Neural progenitor cell (in vitro differentiated cells): Measurements from ENCODE around the gene UGGT2. TPM values are rescaled to one million over a fixed set of nuclear protein-coding genes. Genes with fewer than 3 reads are reported as not detected.
"Not testable (repeated sequence)": the region's sequence is repeated elsewhere in the genome, so short reads cannot be mapped to it uniquely, and the experiment has no call there.

Experiments
- DNase-seq: peaks from one replicate; pipeline ENCODE4 v3.0.0-alpha.2; 2016; ENCODE audit warnings: low spot score
- H2AFZ ChIP-seq: fragments of 200-600 bp; sonication (generic); replicated peaks from 2 replicates; pipeline ENCODE4 v1.6.1; 2016; ENCODE audit warnings: antibody characterized with exemption
- H3F3A ChIP-seq: fragments of 200-600 bp; sonication (generic); 2 replicates; pipeline ENCODE4 v1.6.1; 2016; ENCODE audit warnings: antibody characterized with exemption, low read depth
- H3K27ac ChIP-seq: fragments of 200-600 bp; sonication (generic); 2 replicates; pipeline ENCODE4 v1.5.1; 2016; ENCODE audit warnings: mild to moderate bottlenecking
- H3K27me3 ChIP-seq: fragments of 200-600 bp; sonication (generic); 2 replicates; pipeline ENCODE4 v1.6.1; 2016; ENCODE audit warnings: mild to moderate bottlenecking, moderate library complexity
- H3K36me3 ChIP-seq: fragments of 200-600 bp; sonication (generic); 2 replicates; pipeline ENCODE4 v1.5.1; 2016
- H3K4me1 ChIP-seq: fragments of 200-600 bp; sonication (generic); 2 replicates; pipeline ENCODE4 v1.6.1; 2016; ENCODE audit warnings: mixed run types
- H3K4me2 ChIP-seq: fragments of 200-600 bp; sonication (generic); 2 replicates; pipeline ENCODE4 v1.6.1; 2016
- H3K4me3 ChIP-seq: fragments of 200-600 bp; sonication (generic); 2 replicates; pipeline ENCODE4 v1.5.1; 2016
- H3K79me2 ChIP-seq: fragments of 200-600 bp; sonication (generic); 2 replicates; pipeline ENCODE4 v1.6.1; 2016; ENCODE audit warnings: low read depth
- H3K9ac ChIP-seq: fragments of 200-600 bp; sonication (generic); 2 replicates; pipeline ENCODE4 v1.6.1; 2016
- H3K9me3 ChIP-seq: fragments of 200-600 bp; sonication (generic); 2 replicates; pipeline ENCODE4 v1.5.1; 2016; ENCODE audit warnings: low read depth
- H4K20me1 ChIP-seq: fragments of 200-600 bp; sonication (generic); 2 replicates; pipeline ENCODE4 v1.6.1; 2016; ENCODE audit warnings: low read depth
- H3K27ac Mint-ChIP-seq: 3 replicates; pipeline ENCODE4 v1.8.0; 2021; ENCODE audit warnings: mixed read lengths
- H3K27me3 Mint-ChIP-seq: 2 replicates; pipeline ENCODE4 v1.8.0; 2022; ENCODE audit warnings: low read depth, mild to moderate bottlenecking, inconsistent platforms, moderate library complexity, mixed read lengths; ENCODE audit not compliant: insufficient read depth
- H3K36me3 Mint-ChIP-seq: 3 replicates; pipeline ENCODE4 v1.8.0; 2021; ENCODE audit warnings: mixed read lengths
- H3K4me1 Mint-ChIP-seq: 3 replicates; pipeline ENCODE4 v1.8.0; 2021; ENCODE audit warnings: mixed read lengths
- H3K4me3 Mint-ChIP-seq: 3 replicates; pipeline ENCODE4 v1.8.0; 2021; ENCODE audit warnings: mild to moderate bottlenecking, moderate library complexity, mixed read lengths
- H3K9me3 Mint-ChIP-seq: 3 replicates; pipeline ENCODE4 v1.8.0; 2020; ENCODE audit warnings: mixed read lengths
- CTCF ChIP-seq: fragments of 200-600 bp; sonication (generic); IDR thresholded peaks from 2 replicates; pipeline ENCODE4 v1.5.1; 2017; ENCODE audit warnings: antibody characterized with exemption, mild to moderate bottlenecking
- EZH2 ChIP-seq: fragments of 200-600 bp; sonication (generic); IDR thresholded peaks from 2 replicates; pipeline ENCODE4 v1.6.1; 2017; ENCODE audit warnings: antibody characterized with exemption, mild to moderate bottlenecking, moderate library complexity
- EZH2phosphoT487 ChIP-seq: fragments of 200-600 bp; sonication (generic); IDR thresholded peaks from 2 replicates; pipeline ENCODE4 v1.6.1; 2017; ENCODE audit warnings: antibody characterized with exemption
- total RNA-seq: library from RNA; depleted of rRNA; stranded (reverse); fragments of >200 nt; gene quantifications from 2 replicates; pipeline ENCODE4 v1.2.3, GENCODE V29; 2015; ENCODE audit warnings: low replicate concordance

UGGT2 gene
- total RNA-seq, 1 donor from 2014 or later = 70.4 TPM

- Histone ChIP-seq H4K20me1 (no peaks in the 10 kb centered on the region), H3K9ac (no peak overlapping the region), H2AFZ (no peak overlapping the region), H3K4me3 (no peak overlapping the region), H3K9me3 (peaks cover 4% of the 10 kb centered on the region), H3F3A (no peaks in the 10 kb centered on the region), H3K27me3 (no peaks in the 10 kb centered on the region), H3K4me1 (no peaks in the 10 kb centered on the region), H3K27ac (no peak overlapping the region), H3K36me3 (no peaks in the 10 kb centered on the region), H3K4me2 (no peak overlapping the region), H3K79me2 (no peaks in the 10 kb centered on the region)
- no peak for TF ChIP-seq EZH2
- TF ChIP-seq CTCF = no peak
- no peak for TF ChIP-seq EZH2phosphoT487
- Mint-ChIP-seq H3K4me3 (no peak overlapping the region), H3K27me3 (no peaks in the 10 kb centered on the region), H3K9me3 (no peaks in the 10 kb centered on the region), H3K4me1 (no peaks in the 10 kb centered on the region), H3K36me3 (peaks cover 16% of the 10 kb centered on the region), H3K27ac (no peak overlapping the region)
- DNase-seq = no peak
Observed at GRCh38 chr13:95783747-95784146, 269.5 kb downstream of the UGGT2 start.

GRCh38 chr13:95781940-95782339 is 271.3 kb downstream of the UGGT2 start:
- H3K79me2 ChIP-seq, H3F3A ChIP-seq, H3K27ac ChIP-seq, H3K9ac ChIP-seq, DNase-seq, H3K27ac Mint-ChIP-seq, H3K4me3 ChIP-seq, H3K27me3 Mint-ChIP-seq, H3K27me3 ChIP-seq, H3K4me1 ChIP-seq, H3K4me2 ChIP-seq, H3K36me3 ChIP-seq, H2AFZ ChIP-seq, H3K4me1 Mint-ChIP-seq, H3K9me3 Mint-ChIP-seq, H3K9me3 ChIP-seq, H4K20me1 ChIP-seq, H3K4me3 Mint-ChIP-seq: not testable (repeated sequence)
- peaks cover 11% of the 10 kb centered on the region for H3K36me3 Mint-ChIP-seq

GRCh38 chr13:95781016-95781415 is 272.2 kb downstream of the UGGT2 start:
- H3K4me2 ChIP-seq = no peak overlapping the region
- no peaks in the 10 kb centered on the region for H3K9me3 Mint-ChIP-seq
- H4K20me1 ChIP-seq = no peaks in the 10 kb centered on the region
- peaks cover 9% of the 10 kb centered on the region for H3K36me3 Mint-ChIP-seq
- TF ChIP-seq EZH2 (no peak), EZH2phosphoT487 (no peak), CTCF (no peak)
- H3K27me3 Mint-ChIP-seq = no peaks in the 10 kb centered on the region
- no peak overlapping the region for H3K4me3 Mint-ChIP-seq
- no peaks in the 10 kb centered on the region for H3K4me1 Mint-ChIP-seq
- H3K27me3 ChIP-seq = no peaks in the 10 kb centered on the region
- no peaks in the 10 kb centered on the region for H3K79me2 ChIP-seq
- no peak overlapping the region for H3K4me3 ChIP-seq
- peaks cover 4% of the 10 kb centered on the region for H3K9me3 ChIP-seq
- H3K9ac ChIP-seq = no peak overlapping the region
- no peak overlapping the region for H2AFZ ChIP-seq
- H3K36me3 ChIP-seq = no peaks in the 10 kb centered on the region
- no peak overlapping the region for H3K27ac ChIP-seq
- no peak for DNase-seq
- H3K27ac Mint-ChIP-seq = no peak overlapping the region
- no peaks in the 10 kb centered on the region for H3K4me1 ChIP-seq
- H3F3A ChIP-seq = no peaks in the 10 kb centered on the region

GRCh38 chr13:95779522-95779921 is 273.7 kb downstream of the UGGT2 start:
- Histone ChIP-seq H3K27ac (no peak overlapping the region), H3K36me3 (no peaks in the 10 kb centered on the region), H4K20me1 (no peaks in the 10 kb centered on the region), H3F3A (no peaks in the 10 kb centered on the region), H3K9me3 (peaks cover 4% of the 10 kb centered on the region), H3K79me2 (no peaks in the 10 kb centered on the region), H3K4me3 (no peak overlapping the region), H3K9ac (no peak overlapping the region), H3K4me2 (no peak overlapping the region), H2AFZ (no peak overlapping the region), H3K27me3 (no peaks in the 10 kb centered on the region), H3K4me1 (no peaks in the 10 kb centered on the region)
- Mint-ChIP-seq H3K4me3 (no peak overlapping the region), H3K36me3 (peaks cover 9% of the 10 kb centered on the region), H3K9me3 (no peaks in the 10 kb centered on the region), H3K27me3 (no peaks in the 10 kb centered on the region), H3K4me1 (no peaks in the 10 kb centered on the region), H3K27ac (no peak overlapping the region)
- DNase-seq = no peak
- TF ChIP-seq EZH2phosphoT487 = no peak
- no peak for TF ChIP-seq CTCF
- no peak for TF ChIP-seq EZH2
